Testis (tissue), 2 donors: ENCODE measurements around the gene KLK12.

ENCODE experiments used
- POLR2A ChIP-seq: fragments of 450-650 bp; IDR thresholded peaks from one replicate; pipeline ENCODE4 v1.6.1; 2017; ENCODE audit warnings: antibody characterized with exemption, mild to moderate bottlenecking, moderate library complexity
- TF ChIP-seq, protein P1 (sequence below), 3 experiments: fragments of 450-650 bp in 2 of 3; fragments of 200-600 bp in 1 of 3; sonication (generic) in 1 of 3; IDR thresholded peaks; one replicate each; pipeline ENCODE4 v1.5.1; 2016 to 2019; ENCODE audit warnings: antibody characterized with exemption in 3 of 3, mild to moderate bottlenecking in 2 of 3, moderate library complexity in 1 of 3

GRCh38 chr19:51015691-51016267 lies 19.0 kb downstream of the KLK12 start:
- TF ChIP-seq, protein P1, sequence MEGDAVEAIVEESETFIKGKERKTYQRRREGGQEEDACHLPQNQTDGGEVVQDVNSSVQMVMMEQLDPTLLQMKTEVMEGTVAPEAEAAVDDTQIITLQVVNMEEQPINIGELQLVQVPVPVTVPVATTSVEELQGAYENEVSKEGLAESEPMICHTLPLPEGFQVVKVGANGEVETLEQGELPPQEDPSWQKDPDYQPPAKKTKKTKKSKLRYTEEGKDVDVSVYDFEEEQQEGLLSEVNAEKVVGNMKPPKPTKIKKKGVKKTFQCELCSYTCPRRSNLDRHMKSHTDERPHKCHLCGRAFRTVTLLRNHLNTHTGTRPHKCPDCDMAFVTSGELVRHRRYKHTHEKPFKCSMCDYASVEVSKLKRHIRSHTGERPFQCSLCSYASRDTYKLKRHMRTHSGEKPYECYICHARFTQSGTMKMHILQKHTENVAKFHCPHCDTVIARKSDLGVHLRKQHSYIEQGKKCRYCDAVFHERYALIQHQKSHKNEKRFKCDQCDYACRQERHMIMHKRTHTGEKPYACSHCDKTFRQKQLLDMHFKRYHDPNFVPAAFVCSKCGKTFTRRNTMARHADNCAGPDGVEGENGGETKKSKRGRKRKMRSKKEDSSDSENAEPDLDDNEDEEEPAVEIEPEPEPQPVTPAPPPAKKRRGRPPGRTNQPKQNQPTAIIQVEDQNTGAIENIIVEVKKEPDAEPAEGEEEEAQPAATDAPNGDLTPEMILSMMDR (IDR thresholded peaks at IDR 0.05), result no peak
- no peak for TF ChIP-seq POLR2A
